Adrenal gland (tissue), 12 donors: ENCODE measurements around the gene ZYG11B. TPM values are rescaled to one million over a fixed set of nuclear protein-coding genes. Genes with fewer than 3 reads are reported as not detected.

Source experiments
- DNase-seq, 7 donors: peaks; one replicate each; pipeline ENCODE4 v3.0.0-alpha.2; 2019 to 2020
- H3K27ac ChIP-seq, 5 donors: fragments of 200-600 bp; sonication (generic) in 4 of 5; 1 replicate in 3 of 5; 2 replicates in 2 of 5; pipeline versions ENCODE4 v1.5.1 to v1.8.0; 2016 to 2020; ENCODE audit warnings: mild to moderate bottlenecking in 1 of 5
- H3K27me3 ChIP-seq: fragments of 200-600 bp; 2 replicates; pipeline ENCODE4 v1.8.0; 2021
- H3K36me3 ChIP-seq, 2 donors: fragments of 200-600 bp; replicated peaks in 1 of 2; 1 replicate in 1 of 2; 2 replicates in 1 of 2; pipeline versions ENCODE4 v1.5.1 to v1.8.0; 2018 to 2022
- H3K4me1 ChIP-seq, 2 donors: fragments of 200-600 bp; replicated peaks in 1 of 2; 1 replicate in 1 of 2; 2 replicates in 1 of 2; pipeline versions ENCODE4 v1.5.1 to v1.8.0; 2018 to 2021
- H3K4me3 ChIP-seq, 4 donors: fragments of 200-600 bp; sonication (generic) in 3 of 4; one replicate each; pipeline ENCODE4 v1.5.1; 2016 to 2018
- H3K9me3 ChIP-seq, 3 donors: fragments of 200-600 bp; sonication (generic) in 1 of 3; replicated peaks in 1 of 3; 1 replicate in 2 of 3; 2 replicates in 1 of 3; pipeline versions ENCODE4 v1.5.1 to v1.8.0; 2016 to 2021
- CTCF ChIP-seq, 6 experiments: fragments of 450-650 bp in 4 of 6; fragments of 200-600 bp in 2 of 6; sonication (generic) in 1 of 6; IDR thresholded peaks; 1 replicate in 5 of 6; 2 replicates in 1 of 6; pipeline versions ENCODE4 v1.5.1 to v1.8.0; 2016 to 2021; ENCODE audit warnings: antibody characterized with exemption in 6 of 6, mild to moderate bottlenecking in 2 of 6, moderate library complexity in 1 of 6
- POLR2A ChIP-seq, 2 donors: fragments of 450-650 bp; IDR thresholded peaks; one replicate each; pipeline ENCODE4 v1.6.1; 2017; ENCODE audit warnings: antibody characterized with exemption in 2 of 2, mild to moderate bottlenecking in 2 of 2, moderate library complexity in 1 of 2
- WGBS, 4 donors: extraction: QIAGEN DNeasy Blood & Tissue Kit in 2 of 4; methylation state at CpG; one replicate each; pipeline versions ENCODE4 v1.1.5 to v1.1.7; 2013 to 2017; 5-methylcytosine and 5-hydroxymethylcytosine counted together
- intact Hi-C, 2 donors: fragments of 100-400 bp; cut with DNase I; formaldehyde crosslinking; loops; one replicate each; pipeline versions ENCODE4 v1.14.1 to v1.15.0; 2022 to 2023
- polyA plus RNA-seq, 3 donors: library from polyadenylated mRNA; stranded (reverse); fragments of 200-250 nt in 2 of 3; fragments of 350-450 nt in 1 of 3; fragmentation: Illumina TruSeq in 1 of 3; extraction: RNeasy Lipid Tissue Mini Kit (QIAGEN cat#74804) in 1 of 3; gene quantifications; one replicate each; pipeline ENCODE4 v1.2.3, GENCODE V29; 2013 to 2014
- total RNA-seq, 9 donors: library from RNA; depleted of rRNA in 4 of 9; stranded (reverse); fragments of >200 nt in 4 of 9; fragments of 120-200 nt in 1 of 9; fragmentation: NEBNext Ultra II Directional in 1 of 9; extraction: Animal tissue kit (Norgen Biotek cat#: 25700) in 1 of 9; gene quantifications; one replicate each; pipeline versions ENCODE4 v1.1.0 to v1.2.4, GENCODE V29; 2013 to 2023
- donor health status: healthy with polysubstance abuse.
- donor health status: Bipolar disorder and iron deficiency.
- donor health status: DM: yes; HTN: yes; CAD: no.
- donor health status: DM: no; HTN: no; CAD: no.
- donor health status: DM: no; HTN: no; CAD: no.
- donor health status: DM: yes; HTN: yes; CAD: no.

ZYG11B gene
- total and polyA plus RNA-seq, 12 donors, result 4.5 to 63.5 (median 38.8) TPM

GRCh38 chr1:52759908-52760307 lies 33.7 kb downstream of the ZYG11B start:
- intact Hi-C loops, result no loop called here
- no peak for TF ChIP-seq CTCF (IDR thresholded peaks at IDR 0.05)
- no peak for TF ChIP-seq POLR2A (IDR thresholded peaks at IDR 0.05)
- H3K27ac ChIP-seq, result no peak overlapping the region
- H3K27me3 ChIP-seq, result no peaks in the 10 kb centered on the region
- no peak overlapping the region for H3K4me3 ChIP-seq
- peaks cover 0 to 19% of the 10 kb centered on the region in 2 donors for H3K36me3 ChIP-seq
- H3K4me1 ChIP-seq, result no peaks in the 10 kb centered on the region
- no peaks in the 10 kb centered on the region for H3K9me3 ChIP-seq
- WGBS, 4 donors, result 73 to 83% (median 80%) methylated on average over 10 of the region's 10 CpGs
- peak in 2 of 7 donors; percentile 26 to 29 for DNase-seq

DNA sequence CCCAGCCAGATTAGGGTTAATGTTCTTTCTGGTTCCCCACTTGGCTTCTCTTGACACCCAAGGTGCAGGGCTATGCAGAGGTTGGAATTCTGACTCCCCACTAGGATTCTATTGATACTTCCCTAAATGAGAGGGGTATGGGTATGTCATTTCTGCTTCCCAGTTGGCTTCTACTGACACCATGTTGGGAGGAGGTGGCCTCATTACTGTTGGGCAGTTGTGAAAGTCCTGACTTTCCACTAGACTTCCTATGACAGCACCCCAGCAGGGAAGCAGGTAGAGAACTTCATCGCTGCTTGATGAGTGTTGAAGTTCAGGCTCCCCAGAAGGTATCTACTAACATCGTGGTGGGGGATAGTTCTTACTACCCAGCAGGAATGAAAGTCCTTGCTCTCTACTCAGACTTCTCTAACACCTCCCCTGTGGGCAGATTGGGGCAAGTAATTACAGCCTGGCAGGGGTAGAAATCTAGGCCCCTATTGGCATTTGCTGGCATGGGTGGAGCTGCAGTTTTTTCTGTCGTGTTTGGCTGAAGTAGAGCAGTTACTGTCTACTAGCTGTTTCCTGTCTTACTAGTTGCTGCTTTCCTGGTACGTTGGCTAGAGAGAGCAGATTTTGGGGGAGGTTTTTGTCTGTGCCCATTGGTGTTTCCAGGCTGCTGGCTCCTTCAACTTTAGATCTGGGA lies 41.5 kb downstream of the ZYG11B start:
- no peak for DNase-seq
- Histone ChIP-seq H3K4me1 (no peaks in the 10 kb centered on the region), H3K9me3 (no peaks in the 10 kb centered on the region), H3K36me3 (no peaks in the 10 kb centered on the region), H3K27ac (no peak overlapping the region), H3K4me3 (no peak overlapping the region), H3K27me3 (no peaks in the 10 kb centered on the region)
- WGBS, 4 donors, result 78 to 90% (median 83%) methylated on average over 4 of the region's 4 CpGs
- intact Hi-C loops, result no loop called here
- TF ChIP-seq CTCF (IDR thresholded peaks at IDR 0.05) (no peak), POLR2A (IDR thresholded peaks at IDR 0.05) (no peak)

GRCh38 chr1:52769346-52770033 lies 43.2 kb downstream of the ZYG11B start:
- DNase-seq, result no peak
- 87 to 94% (median 91%) methylated on average over 4 of the region's 4 CpGs for WGBS, 4 donors
- H3K27ac ChIP-seq, result no peak overlapping the region
- H3K4me1 ChIP-seq, result no peaks in the 10 kb centered on the region
- no peaks in the 10 kb centered on the region for H3K27me3 ChIP-seq
- intact Hi-C loops, result no loop called here
- TF ChIP-seq POLR2A (IDR thresholded peaks at IDR 0.05) (no peak), CTCF (IDR thresholded peaks at IDR 0.05) (no peak)
- H3K4me3 ChIP-seq, result no peak overlapping the region
- no peaks in the 10 kb centered on the region for H3K36me3 ChIP-seq
- no peaks in the 10 kb centered on the region for H3K9me3 ChIP-seq

- H3K27me3 ChIP-seq, result no peaks in the 10 kb centered on the region
- no peaks in the 10 kb centered on the region for H3K4me1 ChIP-seq
- no peak overlapping the region for H3K4me3 ChIP-seq
- H3K27ac ChIP-seq, result peak overlapping the region in 1 of 5 donors; percentile 2
- WGBS, 4 donors, result 56 to 75% (median 65%) methylated on average over 7 of the region's 7 CpGs
- TF ChIP-seq POLR2A (IDR thresholded peaks at IDR 0.05) (no peak), CTCF (IDR thresholded peaks at IDR 0.05) (no peak)
- H3K36me3 ChIP-seq, result no peaks in the 10 kb centered on the region
- H3K9me3 ChIP-seq, result no peaks in the 10 kb centered on the region
- intact Hi-C loops, result no loop called here
- no peak for DNase-seq
Observed at GRCh38 chr1:52771384-52771783, 45.1 kb downstream of the ZYG11B start.
